ENCODE measurements around the gene TP53BP1. TPM values are rescaled to one million over a fixed set of nuclear protein-coding genes. Genes with fewer than 3 reads are reported as not detected.

TP53BP1 gene
- total RNA-seq, 4 donors from 2014 or later: 17.6 to 49.4 (median 29.0) TPM

- Histone ChIP-seq H3K27me3 (peaks cover 3% of the 10 kb centered on the region), H3K4me3 (peak overlapping the region; percentile 70), H3K27ac (peak overlapping the region; percentile 88), H3K9me3 (no peaks in the 10 kb centered on the region), H3K36me3 (no peaks in the 10 kb centered on the region), H3K4me1 (peaks cover 45% of the 10 kb centered on the region)
- TF ChIP-seq POLR2AphosphoS5 (IDR thresholded peaks at IDR 0.05) (no peak), EP300 (IDR thresholded peaks at IDR 0.05) (no peak), POLR2A (IDR thresholded peaks at IDR 0.05) (peak in 1 of 2 donors; percentile 7)
- TF ChIP-seq, protein P1, sequence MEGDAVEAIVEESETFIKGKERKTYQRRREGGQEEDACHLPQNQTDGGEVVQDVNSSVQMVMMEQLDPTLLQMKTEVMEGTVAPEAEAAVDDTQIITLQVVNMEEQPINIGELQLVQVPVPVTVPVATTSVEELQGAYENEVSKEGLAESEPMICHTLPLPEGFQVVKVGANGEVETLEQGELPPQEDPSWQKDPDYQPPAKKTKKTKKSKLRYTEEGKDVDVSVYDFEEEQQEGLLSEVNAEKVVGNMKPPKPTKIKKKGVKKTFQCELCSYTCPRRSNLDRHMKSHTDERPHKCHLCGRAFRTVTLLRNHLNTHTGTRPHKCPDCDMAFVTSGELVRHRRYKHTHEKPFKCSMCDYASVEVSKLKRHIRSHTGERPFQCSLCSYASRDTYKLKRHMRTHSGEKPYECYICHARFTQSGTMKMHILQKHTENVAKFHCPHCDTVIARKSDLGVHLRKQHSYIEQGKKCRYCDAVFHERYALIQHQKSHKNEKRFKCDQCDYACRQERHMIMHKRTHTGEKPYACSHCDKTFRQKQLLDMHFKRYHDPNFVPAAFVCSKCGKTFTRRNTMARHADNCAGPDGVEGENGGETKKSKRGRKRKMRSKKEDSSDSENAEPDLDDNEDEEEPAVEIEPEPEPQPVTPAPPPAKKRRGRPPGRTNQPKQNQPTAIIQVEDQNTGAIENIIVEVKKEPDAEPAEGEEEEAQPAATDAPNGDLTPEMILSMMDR (IDR thresholded peaks at IDR 0.05): no peak
- 14% methylated on average over 36 of the region's 39 CpGs for WGBS
- no peak for DNase-seq (ENCODE audit: low spot score in 2 of 2)
Measured at GRCh38 chr15:43511012-43511885, 18.3 kb upstream of the TP53BP1 start.

DNA sequence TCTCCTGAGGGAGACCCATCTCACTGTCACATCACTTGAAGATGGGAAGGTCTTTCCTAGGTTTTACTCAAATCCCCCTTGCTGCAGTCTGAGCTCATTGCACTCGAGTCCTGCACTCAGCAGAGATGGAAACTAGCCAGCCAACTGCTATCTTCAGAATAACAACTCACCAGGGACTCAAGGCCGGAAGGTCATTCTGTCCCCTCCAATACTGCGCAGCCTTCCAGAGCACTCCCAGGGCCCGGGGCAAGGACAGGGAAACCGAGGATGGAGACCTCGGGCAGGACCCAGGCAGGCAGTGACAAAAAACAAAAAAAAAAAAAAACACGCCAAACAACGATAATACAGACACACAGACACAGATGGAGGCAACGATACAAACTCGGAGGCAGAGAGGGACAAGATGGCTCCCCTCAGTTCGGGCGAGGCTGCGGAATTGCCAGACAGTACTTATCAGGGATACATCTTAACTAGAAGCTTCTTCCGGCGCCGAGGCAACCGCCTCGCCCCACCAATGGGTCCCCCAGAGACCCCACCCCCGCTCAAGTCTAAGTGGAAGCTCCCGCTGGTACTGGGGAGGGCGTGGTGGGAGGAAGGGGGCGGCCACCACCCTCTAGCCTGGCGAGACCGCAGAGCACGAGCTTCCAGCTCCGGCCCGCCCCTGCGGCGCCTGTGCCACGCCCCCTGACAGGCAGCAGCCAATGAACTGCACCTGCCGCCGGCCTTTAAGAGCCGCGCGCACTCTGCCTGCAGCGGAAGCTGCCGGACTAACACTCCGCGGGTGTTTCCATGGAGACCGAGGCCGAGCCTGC lies 17.4 kb upstream of the TP53BP1 start:
- Histone ChIP-seq H3K27me3 (no peaks in the 10 kb centered on the region), H3K4me1 (peaks cover 36% of the 10 kb centered on the region), H3K27ac (peak overlapping the region; percentile 88), H3K36me3 (no peaks in the 10 kb centered on the region), H3K4me3 (peak overlapping the region; percentile 70), H3K9me3 (no peaks in the 10 kb centered on the region)
- peak in 1 of 2 donors; percentile 23 for TF ChIP-seq POLR2A (IDR thresholded peaks at IDR 0.05)
- TF ChIP-seq POLR2AphosphoS5 (IDR thresholded peaks at IDR 0.05): peak in 1 of 3 donors; percentile 31
- TF ChIP-seq, protein P1 (IDR thresholded peaks at IDR 0.05): peak in 1 of 2 donors; percentile 22
- TF ChIP-seq EP300 (IDR thresholded peaks at IDR 0.05): no peak
- under 1% methylated on average over 24 of the region's 41 CpGs for WGBS
- peak; percentile 98 to 99 for DNase-seq (ENCODE audit: low spot score in 2 of 2)

DNA sequence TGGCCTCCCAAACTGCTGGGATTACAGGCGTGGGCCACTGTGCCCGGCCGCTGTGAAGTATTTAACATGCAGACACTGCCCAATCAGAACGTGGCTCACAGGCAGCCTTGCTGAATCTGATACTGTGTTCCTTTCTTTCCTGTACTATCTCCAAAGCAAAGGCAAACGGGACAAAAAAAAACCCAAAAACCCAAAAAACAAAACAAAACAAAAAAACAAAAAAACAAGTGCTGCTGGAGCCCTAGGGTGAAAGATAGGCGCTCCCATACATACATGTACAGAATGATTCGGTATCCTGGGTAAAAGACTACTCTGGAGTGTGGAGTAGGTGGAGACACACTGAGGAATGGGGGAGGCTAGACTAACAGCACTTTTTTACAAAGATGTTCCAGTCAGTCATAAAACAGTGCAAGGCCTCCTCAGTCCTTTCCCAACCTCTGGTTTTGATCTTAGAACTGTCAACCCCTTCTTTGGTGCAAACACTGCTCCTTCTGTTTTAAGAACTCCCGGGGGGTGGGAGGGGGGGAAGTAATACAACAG lies 16.8 kb upstream of the TP53BP1 start:
- Histone ChIP-seq H3K27ac (peak overlapping the region; percentile 88), H3K4me3 (peak overlapping the region; percentile 70), H3K4me1 (peaks cover 34% of the 10 kb centered on the region), H3K27me3 (no peaks in the 10 kb centered on the region), H3K9me3 (no peaks in the 10 kb centered on the region), H3K36me3 (no peaks in the 10 kb centered on the region)
- no peak for DNase-seq (ENCODE audit: low spot score in 2 of 2)
- 52% methylated on average over 8 of the region's 8 CpGs for WGBS
- TF ChIP-seq POLR2A (IDR thresholded peaks at IDR 0.05) (no peak), EP300 (IDR thresholded peaks at IDR 0.05) (no peak), POLR2AphosphoS5 (IDR thresholded peaks at IDR 0.05) (no peak)
- TF ChIP-seq, protein P1 (IDR thresholded peaks at IDR 0.05): no peak

DNA sequence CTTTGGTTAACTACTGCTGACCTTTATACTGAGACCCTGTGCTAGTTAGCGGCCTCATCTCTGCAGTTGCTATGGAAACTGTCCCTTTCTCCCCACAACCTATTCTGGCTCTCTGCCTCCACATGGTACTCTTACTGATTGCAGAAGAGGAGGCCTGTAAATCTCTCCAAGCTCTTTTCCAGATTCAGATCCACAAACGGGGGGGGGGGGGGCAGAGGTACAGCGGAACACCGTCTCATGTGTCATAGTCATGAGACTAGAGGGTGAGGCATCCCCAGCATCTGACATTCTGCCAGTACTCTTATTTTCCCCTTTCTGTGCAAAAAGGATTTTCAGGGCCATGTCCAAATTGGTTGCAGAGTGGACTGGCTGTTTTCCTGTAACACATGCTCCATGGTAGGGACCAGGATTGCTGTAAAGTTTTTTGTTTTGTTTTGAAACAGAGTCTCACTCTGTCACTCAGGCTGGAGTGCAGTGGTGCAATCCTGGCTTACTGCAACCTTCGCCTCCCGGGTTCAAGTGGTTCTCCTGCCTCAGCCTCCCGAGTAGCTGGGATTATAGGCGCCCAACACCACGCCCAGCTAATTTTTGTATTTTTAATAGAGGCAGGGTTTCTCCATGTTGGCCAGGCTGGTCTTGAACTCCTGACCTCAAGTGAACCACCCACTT lies 16.2 kb upstream of the TP53BP1 start:
- TF ChIP-seq POLR2AphosphoS5 (IDR thresholded peaks at IDR 0.05): peak in 1 of 3 donors; percentile 16
- TF ChIP-seq, protein P1 (IDR thresholded peaks at IDR 0.05): no peak
- TF ChIP-seq POLR2A (IDR thresholded peaks at IDR 0.05): no peak
- Histone ChIP-seq H3K9me3 (no peaks in the 10 kb centered on the region), H3K27me3 (no peaks in the 10 kb centered on the region), H3K4me1 (peaks cover 29% of the 10 kb centered on the region), H3K27ac (peak overlapping the region; percentile 88), H3K36me3 (no peaks in the 10 kb centered on the region), H3K4me3 (peak overlapping the region; percentile 70)
- WGBS: 56% methylated on average over 9 of the region's 9 CpGs
- DNase-seq (ENCODE audit: low spot score in 2 of 2): no peak
